Left colon (tissue), 2 donors: ENCODE measurements around the gene PDK3. TPM values are rescaled to one million over a fixed set of nuclear protein-coding genes. Genes with fewer than 3 reads are reported as not detected.

Source experiments
- ATAC-seq: fragments of 200-7000 bp; cut with Tn5 transposase; one replicate; pipeline ENCODE4 v1.9.1; 2020; ENCODE audit warnings: mild to moderate bottlenecking, moderate library complexity
- DNase-seq, 2 donors: peaks; one replicate each; pipeline ENCODE4 v3.0.0-alpha.2; 2020
- intact Hi-C, 2 donors: fragments of 100-400 bp; cut with DNase I in 1 of 2; cut with micrococcal nuclease in 1 of 2; formaldehyde crosslinking; loops; one replicate each; pipeline versions ENCODE4 v1.11.2 to v1.14.0; 2022; cut with DNase I, micrococcal nuclease
- total RNA-seq, 2 donors: library from RNA; stranded (reverse); fragmentation: NEBNext Ultra II Directional; extraction: Animal tissue kit (Norgen Biotek cat#: 25700); gene quantifications; one replicate each; pipeline ENCODE4 v1.2.1, GENCODE V29; 2021
- donor health status: DM: no; HTN: no; CAD: no.
- donor health status: DM: yes; HTN: yes; CAD: no.

The PDK3 gene
- total RNA-seq, 2 donors from 2014 or later = 16.2 to 24.2 TPM

GRCh38 chrX:24478509-24478908, 13.4 kb downstream of the PDK3 start:
- intact Hi-C loops = no loop called here
- ATAC-seq = no peak
- DNase-seq = no peak

GRCh38 chrX:24479924-24480323, 14.8 kb downstream of the PDK3 start:
- DNase-seq (peak; percentile 62 to 75), ATAC-seq (peak; percentile 95)
- intact Hi-C loops = no loop called here

GRCh38 chrX:24480400-24480865, 15.3 kb downstream of the PDK3 start:
- intact Hi-C loops = no loop called here
- ATAC-seq (no peak), DNase-seq (no peak)

- DNase-seq = no peak
- no peak for ATAC-seq
- intact Hi-C loops = no loop called here
Measured at GRCh38 chrX:24482823-24483415, 17.8 kb downstream of the PDK3 start.

- DNase-seq = no peak
- no peak for ATAC-seq
- intact Hi-C loops = no loop called here
Measured at GRCh38 chrX:24483596-24483995, 18.5 kb downstream of the PDK3 start.

- intact Hi-C loops = no loop called here
- DNase-seq (no peak), ATAC-seq (no peak)
Measured at GRCh38 chrX:24485323-24485722, 20.2 kb downstream of the PDK3 start.

GRCh38 chrX:24485976-24486680, 21.0 kb downstream of the PDK3 start:
- DNase-seq = no peak
- intact Hi-C loops = no loop called here
- ATAC-seq = peak; percentile 56

GRCh38 chrX:24487571-24487970, 22.5 kb downstream of the PDK3 start:
- no peak for DNase-seq
- no peak for ATAC-seq

GRCh38 chrX:24491741-24492140, 26.7 kb downstream of the PDK3 start:
- DNase-seq (no peak), ATAC-seq (no peak)
- intact Hi-C loops = loop anchor here (10.0 kb wide), 1 partner anchor 97 kb away; no protein-coding TSS in a partner anchor

More at GRCh38 chrX:24487571-24487970, 22.5 kb downstream of the PDK3 start:
- intact Hi-C loops = no loop called here

- intact Hi-C loops = loop anchor here (10.0 kb wide), 1 partner anchor 99 kb away; no protein-coding TSS in a partner anchor
- ATAC-seq = peak; percentile 58
- no peak for DNase-seq
Measured at GRCh38 chrX:24493740-24494581, 28.9 kb downstream of the PDK3 start.

- DNase-seq (peak in 1 of 2 donors; percentile 48), ATAC-seq (peak; percentile 85)
- intact Hi-C loops = loop anchor here (10.0 kb wide), 1 partner anchor 100 kb away; no protein-coding TSS in a partner anchor
Measured at GRCh38 chrX:24494647-24495075, 29.6 kb downstream of the PDK3 start.

- no peak for DNase-seq
- intact Hi-C loops = loop anchor here (10.0 kb wide), 1 partner anchor 101 kb away; no protein-coding TSS in a partner anchor
- ATAC-seq = peak; percentile 59
Measured at GRCh38 chrX:24495700-24496099, 30.6 kb downstream of the PDK3 start.

GRCh38 chrX:24498181-24498580, 33.1 kb downstream of the PDK3 start:
- intact Hi-C loops = loop anchor here (10.0 kb wide), 1 partner anchor 103 kb away; no protein-coding TSS in a partner anchor
- DNase-seq = no peak
- ATAC-seq = no peak

GRCh38 chrX:24498975-24499374, 33.9 kb downstream of the PDK3 start:
- no peak for DNase-seq
- intact Hi-C loops = loop anchor here (10.0 kb wide), 1 partner anchor 104 kb away; no protein-coding TSS in a partner anchor
- peak; percentile 41 for ATAC-seq

GRCh38 chrX:24506082-24506481, 41.0 kb downstream of the PDK3 start:
- DNase-seq (no peak), ATAC-seq (no peak)
- intact Hi-C loops = loop anchor here in 1 of 2 donors (10.0 kb wide), 1 partner anchor 131 kb away; no protein-coding TSS in a partner anchor

- intact Hi-C loops = loop anchor here in 1 of 2 donors (10.0 kb wide), 1 partner anchor 134 kb away; no protein-coding TSS in a partner anchor
- no peak for ATAC-seq
- no peak for DNase-seq
Measured at GRCh38 chrX:24508375-24508774, 43.3 kb downstream of the PDK3 start.

- DNase-seq = no peak
- intact Hi-C loops = no loop called here
- ATAC-seq = no peak
Measured at GRCh38 chrX:24513416-24513815, 48.3 kb downstream of the PDK3 start.

GRCh38 chrX:24515447-24515846, 50.4 kb downstream of the PDK3 start:
- intact Hi-C loops = no loop called here
- ATAC-seq (no peak), DNase-seq (no peak)

- intact Hi-C loops = no loop called here
- ATAC-seq (no peak), DNase-seq (no peak)
Measured at GRCh38 chrX:24520472-24520871, 55.4 kb downstream of the PDK3 start.
